Right lobe of liver (tissue), 6 donors: ENCODE results near the gene ADAMTS20. TPM values are rescaled to one million over a fixed set of nuclear protein-coding genes. Genes with fewer than 3 reads are reported as not detected.

ENCODE experiments used
- ATAC-seq, 4 donors: fragments of 200-7000 bp; cut with Tn5 transposase; one replicate each; pipeline ENCODE4 v1.9.1; 2020; ENCODE audit warnings: mild to moderate bottlenecking in 4 of 4, moderate library complexity in 4 of 4
- DNase-seq, 3 donors: peaks; one replicate each; pipeline ENCODE4 v3.0.0-alpha.2; 2020
- H3K27ac ChIP-seq, 3 donors: fragments of 200-600 bp; one replicate each; pipeline ENCODE4 v1.8.0; 2022
- H3K27me3 ChIP-seq, 2 donors: fragments of 200-600 bp; one replicate each; pipeline ENCODE4 v1.8.0; 2022
- H3K36me3 ChIP-seq, 4 donors: fragments of 200-600 bp; sonication (generic) in 1 of 4; one replicate each; pipeline versions ENCODE4 v1.5.1 to v1.8.0; 2017 to 2022; ENCODE audit warnings: control low read depth in 1 of 4
- H3K4me1 ChIP-seq, 4 donors: fragments of 200-600 bp; sonication (generic) in 1 of 4; one replicate each; pipeline versions ENCODE4 v1.5.1 to v1.8.0; 2017 to 2022; ENCODE audit warnings: control low read depth in 1 of 4
- H3K4me3 ChIP-seq, 3 donors: fragments of 200-600 bp; one replicate each; pipeline ENCODE4 v1.8.0; 2022
- H3K9me3 ChIP-seq, 4 donors: fragments of 200-600 bp; sonication (generic) in 1 of 4; one replicate each; pipeline versions ENCODE4 v1.5.1 to v1.8.0; 2017 to 2022; ENCODE audit warnings: control low read depth in 1 of 4
- POLR2A ChIP-seq: fragments of 450-650 bp; IDR thresholded peaks from one replicate; pipeline ENCODE4 v1.6.1; 2017; ENCODE audit warnings: antibody characterized with exemption, mild to moderate bottlenecking
- whole genome bisulfite sequencing: methylation state at CpG from one replicate; pipeline ENCODE4 v1.1.6; 2018; ENCODE audit warnings: low coverage, low lambda C conversion rate; ENCODE audit not compliant: insufficient coverage; ENCODE audit errors: missing lambda C conversion rate; 5-methylcytosine and 5-hydroxymethylcytosine counted together
- intact Hi-C, 2 donors: fragments of 100-400 bp; cut with DNase I; formaldehyde crosslinking; loops; one replicate each; pipeline versions ENCODE4 v1.11.2 to v1.14.1; 2022
- total RNA-seq, 6 experiments: library from RNA; depleted of rRNA in 2 of 6; stranded (reverse); fragments of >200 nt in 2 of 6; fragmentation: NEBNext Ultra II Directional in 3 of 6; extraction: Animal tissue kit (Norgen Biotek cat#: 25700) in 3 of 6; gene quantifications; one replicate each; pipeline versions ENCODE4 v1.1.0 to v1.2.4, GENCODE V29; 2016 to 2023
- TF ChIP-seq, protein P1 (sequence below), 4 donors: fragments of 200-600 bp in 3 of 4; fragments of 450-650 bp in 1 of 4; IDR thresholded peaks; one replicate each; pipeline versions ENCODE4 v1.5.1 to v1.8.0; 2016 to 2022; ENCODE audit warnings: antibody characterized with exemption in 4 of 4, mild to moderate bottlenecking in 2 of 4
- donor health status: DM: no; HTN: yes; CAD: no.
- donor health status: DM: no; HTN: no; CAD: no.
- donor health status: DM: no; HTN: no; CAD: no.
- donor health status: DM: no; HTN: yes; CAD: no.
- donor health status: DM: no; HTN: yes; CAD: no.

ADAMTS20 gene
- total RNA-seq, 6 experiments from 2014 or later: not detected

DNA sequence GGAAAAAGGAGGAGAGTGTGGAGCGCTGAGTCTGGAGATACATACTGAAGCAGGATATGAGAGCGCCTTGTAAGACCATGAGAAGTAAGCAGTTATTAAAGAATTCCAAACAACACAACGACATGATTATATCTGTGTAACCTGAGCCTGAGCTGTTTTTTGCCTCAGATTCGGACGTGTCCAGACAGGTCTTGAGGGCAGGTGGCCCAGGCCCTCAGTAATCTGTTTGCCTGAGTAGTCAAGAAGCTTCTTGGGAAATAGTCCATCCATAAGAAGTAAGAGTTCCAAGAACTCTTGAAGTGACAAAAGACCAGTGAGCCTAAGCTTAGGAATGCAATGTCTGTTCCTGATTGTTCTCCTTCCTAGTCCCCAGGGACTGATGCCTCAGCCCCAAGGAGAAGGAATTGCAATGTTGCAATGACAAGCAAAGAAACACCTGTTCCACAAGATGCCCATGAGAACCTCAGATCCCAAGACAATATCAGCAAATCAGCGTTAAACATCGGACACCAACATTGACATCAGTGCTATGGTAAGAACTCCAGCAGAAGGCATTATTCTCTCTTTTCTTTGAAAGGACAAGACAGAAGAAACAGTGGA is 34.7 kb upstream of the ADAMTS20 start:
- Histone ChIP-seq H3K36me3 (no peaks in the 10 kb centered on the region), H3K9me3 (no peaks in the 10 kb centered on the region), H3K4me3 (no peak overlapping the region), H3K4me1 (no peaks in the 10 kb centered on the region), H3K27ac (no peak overlapping the region), H3K27me3 (no peaks in the 10 kb centered on the region)
- ATAC-seq: no peak
- intact Hi-C loops: no loop called here
- no peak for DNase-seq
- TF ChIP-seq POLR2A: no peak
- TF ChIP-seq, protein P1, sequence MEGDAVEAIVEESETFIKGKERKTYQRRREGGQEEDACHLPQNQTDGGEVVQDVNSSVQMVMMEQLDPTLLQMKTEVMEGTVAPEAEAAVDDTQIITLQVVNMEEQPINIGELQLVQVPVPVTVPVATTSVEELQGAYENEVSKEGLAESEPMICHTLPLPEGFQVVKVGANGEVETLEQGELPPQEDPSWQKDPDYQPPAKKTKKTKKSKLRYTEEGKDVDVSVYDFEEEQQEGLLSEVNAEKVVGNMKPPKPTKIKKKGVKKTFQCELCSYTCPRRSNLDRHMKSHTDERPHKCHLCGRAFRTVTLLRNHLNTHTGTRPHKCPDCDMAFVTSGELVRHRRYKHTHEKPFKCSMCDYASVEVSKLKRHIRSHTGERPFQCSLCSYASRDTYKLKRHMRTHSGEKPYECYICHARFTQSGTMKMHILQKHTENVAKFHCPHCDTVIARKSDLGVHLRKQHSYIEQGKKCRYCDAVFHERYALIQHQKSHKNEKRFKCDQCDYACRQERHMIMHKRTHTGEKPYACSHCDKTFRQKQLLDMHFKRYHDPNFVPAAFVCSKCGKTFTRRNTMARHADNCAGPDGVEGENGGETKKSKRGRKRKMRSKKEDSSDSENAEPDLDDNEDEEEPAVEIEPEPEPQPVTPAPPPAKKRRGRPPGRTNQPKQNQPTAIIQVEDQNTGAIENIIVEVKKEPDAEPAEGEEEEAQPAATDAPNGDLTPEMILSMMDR (IDR thresholded peaks at IDR 0.05): no peak
- WGBS: 42% methylated on average over 5 of the region's 7 CpGs

DNA sequence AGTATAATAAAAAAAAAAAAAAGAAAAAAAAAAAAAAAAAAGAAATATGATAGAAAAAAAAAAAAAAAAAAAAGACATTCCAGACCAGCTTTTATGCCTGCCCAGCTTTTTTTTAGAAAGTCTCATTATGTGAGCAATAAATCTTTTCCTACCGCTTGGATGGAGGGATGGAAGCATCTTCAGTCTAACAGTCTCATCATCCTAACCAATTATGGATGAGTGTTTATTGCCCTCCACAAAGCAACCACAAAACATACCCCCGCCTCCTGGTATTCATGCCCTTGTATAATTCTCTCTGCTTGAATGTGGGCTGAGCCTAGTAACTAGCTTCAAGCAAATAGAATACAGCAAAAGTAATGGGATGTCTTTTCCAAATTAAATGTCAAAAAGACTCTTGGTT is 33.7 kb upstream of the ADAMTS20 start:
- no peaks in the 10 kb centered on the region for H3K4me1 ChIP-seq
- TF ChIP-seq, protein P1 (IDR thresholded peaks at IDR 0.05): no peak
- TF ChIP-seq POLR2A: no peak
- WGBS: 62% methylated on average over 1 of the region's 2 CpGs

DNA sequence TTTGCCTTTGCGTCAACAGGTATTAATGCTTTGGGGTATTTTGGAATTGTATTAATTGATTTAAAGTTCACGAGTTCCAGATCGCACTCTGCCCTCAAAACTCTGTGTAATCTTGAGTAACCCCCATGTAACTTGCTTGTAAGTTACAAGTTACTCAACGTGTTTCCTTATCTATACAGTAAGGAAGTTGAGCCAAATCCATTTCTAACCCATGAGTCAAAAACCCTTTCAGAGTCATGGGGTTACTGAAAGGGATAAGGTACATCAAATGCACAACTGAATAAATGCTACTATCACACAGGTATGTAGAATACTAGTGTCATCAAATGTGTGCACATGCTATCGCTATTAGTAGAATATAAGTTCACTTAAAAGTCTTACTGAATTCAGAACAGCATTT is 28.6 kb upstream of the ADAMTS20 start:
- intact Hi-C loops: no loop called here
- Histone ChIP-seq H3K4me3 (no peak overlapping the region), H3K4me1 (no peaks in the 10 kb centered on the region), H3K27ac (no peak overlapping the region), H3K9me3 (no peaks in the 10 kb centered on the region), H3K27me3 (no peaks in the 10 kb centered on the region), H3K36me3 (no peaks in the 10 kb centered on the region)
- DNase-seq (no peak), ATAC-seq (no peak)
- WGBS: 59% methylated on average over 5 of the region's 5 CpGs
- TF ChIP-seq POLR2A: no peak
- TF ChIP-seq, protein P1 (IDR thresholded peaks at IDR 0.05): no peak

More for the DNA sequence above, 33.7 kb upstream of the ADAMTS20 start:
- H3K36me3 ChIP-seq: no peaks in the 10 kb centered on the region
- H3K4me3 ChIP-seq: no peak overlapping the region
- DNase-seq (no peak), ATAC-seq (no peak)
- no peaks in the 10 kb centered on the region for H3K9me3 ChIP-seq
- intact Hi-C loops: no loop called here
- no peak overlapping the region for H3K27ac ChIP-seq
- H3K27me3 ChIP-seq: no peaks in the 10 kb centered on the region

DNA sequence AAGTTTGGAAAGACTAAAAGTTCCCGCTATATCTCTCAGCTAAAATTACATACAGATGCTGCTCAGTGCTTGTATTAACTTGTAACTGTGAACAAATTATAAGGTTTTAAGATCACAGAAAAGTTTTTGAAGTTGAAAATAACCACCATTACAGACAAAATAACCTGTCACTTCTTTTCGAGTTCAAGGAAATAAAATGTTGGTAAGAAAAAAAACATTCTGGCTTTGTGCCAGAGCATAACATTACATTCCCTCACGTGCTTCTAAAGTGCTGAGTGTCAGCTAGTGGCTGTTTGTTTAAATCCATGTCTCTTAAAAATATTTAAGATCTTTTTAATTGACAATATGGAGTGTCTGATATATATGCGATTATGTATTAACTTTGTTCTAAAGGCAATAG is 27.2 kb upstream of the ADAMTS20 start:
- DNase-seq: no peak
- Histone ChIP-seq H3K4me1 (no peaks in the 10 kb centered on the region), H3K4me3 (no peak overlapping the region), H3K9me3 (no peaks in the 10 kb centered on the region), H3K27me3 (no peaks in the 10 kb centered on the region), H3K27ac (no peak overlapping the region), H3K36me3 (no peaks in the 10 kb centered on the region)
- no peak for TF ChIP-seq POLR2A
- TF ChIP-seq, protein P1 (IDR thresholded peaks at IDR 0.05): no peak
- 47% methylated on average over 4 of the region's 4 CpGs for WGBS
- no peak for ATAC-seq
- intact Hi-C loops: no loop called here

DNA sequence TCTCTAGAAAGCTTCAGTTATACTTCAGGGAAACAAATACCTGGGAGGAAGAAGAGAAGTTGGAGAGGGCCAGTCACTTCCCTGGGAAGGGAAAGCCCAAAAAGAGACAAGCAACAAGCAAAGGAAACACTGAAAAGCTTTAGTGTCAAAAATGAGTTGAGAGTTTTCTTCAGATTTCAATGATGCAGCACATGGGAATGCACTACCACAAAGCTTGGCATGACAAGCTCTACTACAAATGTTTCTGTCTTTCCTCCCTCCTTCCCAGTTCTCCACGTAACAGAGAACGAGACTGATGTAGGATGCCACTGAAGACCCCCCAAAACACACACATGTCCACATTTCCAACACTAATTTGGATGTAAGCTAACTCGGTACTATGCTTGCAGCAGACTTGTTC is 26.8 kb upstream of the ADAMTS20 start:
- Histone ChIP-seq H3K27ac (no peak overlapping the region), H3K9me3 (no peaks in the 10 kb centered on the region), H3K4me3 (no peak overlapping the region), H3K36me3 (no peaks in the 10 kb centered on the region), H3K27me3 (no peaks in the 10 kb centered on the region), H3K4me1 (no peaks in the 10 kb centered on the region)
- DNase-seq (no peak), ATAC-seq (no peak)
- intact Hi-C loops: no loop called here
- 46% methylated on average over 3 of the region's 3 CpGs for WGBS
- TF ChIP-seq, protein P1 (IDR thresholded peaks at IDR 0.05): no peak
- no peak for TF ChIP-seq POLR2A
